Activated CD8-positive, alpha-beta memory T cell treated with anti-CD3 and anti-CD28 coated beads, Interleukin-2, amount 50 U/mL, for 48 hours (primary cell): ENCODE results near the gene SCUBE2.
"Not testable (repeated sequence)": the region's sequence is repeated elsewhere in the genome, so short reads cannot be mapped to it uniquely, and the experiment has no call there.

ENCODE experiments used
- DNase-seq: peaks from one replicate; pipeline ENCODE4 v3.0.0-alpha.2; 2020

SCUBE2 gene

DNA sequence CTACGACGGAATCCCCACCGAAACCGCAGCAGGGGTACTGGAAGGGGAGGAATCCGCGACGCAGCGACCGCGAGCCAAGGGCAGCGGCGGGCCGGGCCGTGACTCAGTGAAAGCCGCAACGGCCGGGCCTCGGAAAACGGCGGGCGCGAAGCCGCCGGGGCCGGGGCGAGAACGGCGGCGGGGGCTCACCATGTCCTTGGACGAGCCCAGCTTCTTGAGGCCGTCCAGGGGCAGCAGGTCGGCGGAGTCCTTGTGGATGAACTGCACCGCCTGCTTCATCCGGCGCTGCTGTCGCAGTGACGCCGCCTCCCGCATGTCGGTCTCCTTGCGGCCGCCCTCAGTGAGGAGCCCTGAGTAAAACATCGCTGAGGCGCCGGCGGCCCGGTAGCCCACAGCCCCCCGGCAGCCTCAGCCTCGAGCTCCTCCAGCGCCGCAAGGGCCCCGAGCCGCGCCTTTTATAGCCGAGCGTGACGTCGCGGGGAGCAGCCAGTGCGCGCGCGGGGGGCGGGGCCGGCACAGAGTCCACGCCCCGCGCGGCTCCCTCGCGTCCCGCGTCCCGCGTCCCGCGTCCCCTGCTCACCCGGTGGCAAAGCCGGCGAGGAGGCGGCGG lies 87.7 kb downstream of the SCUBE2 start, which contains the start of gene NRIP3:
NRIP3 (minus strand) TSS at position 429 of the 610 bp plus-strand sequence; CDS start at position 363, 66 bp downstream.
- peak; percentile 83 for DNase-seq

DNA sequence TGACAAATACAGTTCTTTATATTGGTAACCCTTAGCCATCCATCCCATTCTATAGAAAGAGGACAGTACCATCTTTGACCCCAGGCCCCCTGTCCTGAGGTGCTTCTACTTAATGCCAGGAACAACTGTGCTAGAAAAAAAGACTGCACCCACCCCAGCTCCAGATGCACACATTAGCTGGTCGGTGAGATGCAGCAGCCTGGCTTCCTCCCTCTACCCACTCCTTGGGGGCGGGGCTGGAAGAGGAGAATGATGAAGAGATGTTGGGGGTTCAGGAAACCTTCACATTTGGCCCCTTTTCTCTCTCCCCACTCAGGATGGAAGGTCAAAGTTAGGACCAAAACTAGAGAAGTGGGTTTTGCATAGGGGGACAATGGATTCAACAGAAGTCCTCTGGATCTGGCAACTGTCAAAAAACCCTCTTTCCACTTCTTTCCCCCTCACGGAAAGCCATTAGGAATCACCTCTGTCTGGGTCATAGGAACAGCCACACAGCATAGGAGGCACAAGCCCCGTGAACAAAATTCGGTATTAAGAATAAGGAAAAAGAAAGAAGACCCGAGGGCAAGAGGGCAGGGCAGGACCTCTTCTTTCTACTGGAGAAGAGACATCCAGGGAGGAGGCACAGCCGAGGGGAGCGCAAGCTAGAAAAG lies 88.4 kb downstream of the SCUBE2 start:
- no peak for DNase-seq

GRCh38 chr11:9001736-9002135 lies 89.7 kb downstream of the SCUBE2 start:
- DNase-seq, result peak; percentile 58

GRCh38 chr11:8998017-8998416 lies 93.4 kb downstream of the SCUBE2 start:
- DNase-seq, result no peak

DNA sequence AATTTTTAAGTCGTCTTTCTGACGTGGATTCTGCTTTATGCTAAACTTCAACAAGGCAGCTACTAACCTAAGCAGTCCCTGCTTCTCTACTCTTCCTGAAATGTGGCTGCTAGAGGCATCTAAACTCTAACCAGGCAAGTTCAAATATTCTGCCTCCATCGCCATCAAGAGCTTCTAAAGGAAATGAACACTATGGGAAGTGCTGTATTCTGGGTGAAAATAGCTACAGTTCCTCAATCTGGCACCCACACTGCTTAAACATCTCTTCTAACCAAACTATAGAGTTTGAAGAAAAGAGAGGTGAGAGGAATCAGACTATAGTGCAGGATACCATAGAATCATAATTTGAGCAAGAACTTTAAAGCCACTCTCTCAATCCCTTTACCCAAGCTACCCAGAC lies 93.9 kb downstream of the SCUBE2 start:
- DNase-seq, result no peak

DNA sequence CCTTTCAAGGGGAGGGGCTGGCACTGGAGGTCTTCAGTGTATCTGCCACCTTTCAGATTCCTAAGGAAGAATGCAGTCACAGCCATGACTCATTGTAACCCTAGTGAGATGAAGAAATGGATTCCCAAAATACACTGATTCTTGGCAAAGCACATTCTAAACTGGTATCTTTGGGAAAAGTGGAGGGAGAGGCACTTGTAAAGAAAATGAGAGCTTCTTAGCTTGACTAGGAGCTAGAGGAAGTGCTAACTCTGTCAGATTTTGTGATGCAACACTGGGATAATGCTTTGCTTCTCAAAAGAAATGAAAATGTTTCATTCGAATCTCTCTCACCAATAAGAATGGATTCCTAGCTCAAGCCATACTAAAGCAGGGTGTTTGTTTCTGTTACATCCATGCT lies 101.9 kb downstream of the SCUBE2 start:
- DNase-seq, result no peak

DNA sequence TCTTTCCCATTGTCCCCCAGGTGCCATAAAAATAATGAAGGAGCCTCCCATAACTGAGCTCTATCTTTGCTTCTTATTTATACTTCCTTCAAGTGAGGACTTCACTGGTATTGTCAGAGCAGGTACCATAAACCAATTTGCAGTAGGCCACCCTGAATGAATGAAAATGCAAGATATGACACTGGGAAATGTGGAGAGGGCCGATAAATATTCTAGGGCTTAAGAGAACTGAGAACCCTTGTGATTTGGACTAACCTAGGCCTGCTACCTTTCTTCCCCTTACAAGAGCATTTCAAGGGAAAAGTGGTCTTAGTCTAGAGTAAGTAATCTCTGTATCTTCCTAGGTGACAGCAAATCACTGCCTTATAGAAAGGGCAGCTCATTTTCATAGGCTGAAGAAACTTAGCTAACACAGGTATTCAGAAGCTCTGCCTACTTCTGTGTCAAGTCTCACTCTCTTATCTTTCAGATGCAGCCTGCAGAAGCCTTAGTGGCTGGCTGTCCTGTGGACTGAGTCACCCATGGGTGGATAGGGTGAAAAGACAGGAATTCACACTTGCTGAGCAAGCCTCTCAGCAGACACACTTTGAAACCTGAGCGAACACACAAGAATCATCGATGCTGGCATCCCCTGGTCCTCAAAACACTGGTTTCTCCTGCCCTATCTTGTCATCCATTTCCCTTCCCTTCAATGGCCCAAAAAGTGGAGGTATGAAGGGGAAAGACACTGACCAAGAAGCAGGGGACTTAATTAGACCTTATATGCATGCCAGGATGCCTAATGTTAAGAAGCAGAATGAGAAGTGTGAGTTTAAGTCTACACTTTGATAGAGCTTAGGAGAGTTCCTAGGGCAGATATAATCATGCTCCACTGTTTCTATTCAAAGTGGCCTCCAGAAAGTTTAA lies 102.8 kb downstream of the SCUBE2 start:
- DNase-seq, result no peak

DNA sequence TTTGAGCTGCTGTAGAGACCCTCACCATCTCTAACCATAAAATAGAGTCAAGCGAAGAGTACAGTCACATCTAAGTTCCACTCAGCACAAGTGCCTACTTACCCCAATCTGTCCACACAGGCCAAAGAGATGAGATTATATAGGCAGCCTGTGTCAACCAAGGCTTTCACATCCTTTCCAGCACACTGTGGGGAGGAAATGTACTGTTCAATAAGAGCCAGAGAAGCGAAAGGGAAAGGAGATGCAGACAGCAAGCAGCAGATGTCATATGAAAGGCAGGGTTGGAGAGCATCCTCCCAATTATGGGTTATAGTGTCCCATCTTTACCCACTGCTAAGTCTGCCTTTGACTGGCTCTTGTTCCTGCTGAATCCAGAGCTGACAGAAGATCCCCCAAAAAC lies 104.0 kb downstream of the SCUBE2 start:
- no peak for DNase-seq

DNA sequence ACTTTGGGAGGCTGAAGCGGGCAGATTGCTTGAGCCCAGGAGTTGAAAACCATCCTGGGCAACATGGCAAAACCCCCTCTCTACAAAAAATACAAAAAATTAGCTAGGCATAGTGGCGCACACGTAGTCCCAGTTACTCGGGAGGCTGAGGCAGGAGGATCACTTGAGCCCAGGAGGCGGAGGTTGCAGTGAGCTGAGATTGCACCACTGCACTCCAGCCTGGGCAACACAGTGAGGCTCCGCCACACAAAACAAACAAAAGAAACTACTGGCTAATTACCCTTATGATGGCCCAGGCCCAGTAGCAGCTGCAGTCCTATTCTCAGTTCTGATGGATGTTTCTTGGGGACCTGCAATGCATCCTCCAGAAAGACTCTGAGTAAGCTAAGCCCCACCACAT lies 104.6 kb downstream of the SCUBE2 start:
- not testable (repeated sequence) for DNase-seq

DNA sequence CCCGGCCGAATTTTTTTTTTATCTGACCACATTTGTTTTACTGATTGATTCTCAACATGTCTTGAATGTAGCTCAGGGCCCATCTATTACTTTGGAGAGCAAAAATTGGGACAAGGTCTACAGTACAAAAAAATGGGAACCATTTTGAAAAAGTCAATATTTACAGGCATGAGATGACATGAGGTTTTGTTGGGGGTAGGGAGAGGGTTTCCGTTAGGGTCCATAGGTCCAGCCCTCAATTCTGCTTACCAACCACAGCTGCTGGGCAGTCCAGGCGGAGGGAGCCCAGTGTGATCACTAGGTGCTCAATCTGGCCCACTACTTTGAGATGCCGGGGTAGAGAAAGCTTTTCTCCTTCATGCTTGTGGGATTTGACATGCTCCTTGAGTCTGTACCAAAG lies 105.9 kb downstream of the SCUBE2 start:
- DNase-seq, result no peak

GRCh38 chr11:8983552-8983951 lies 107.8 kb downstream of the SCUBE2 start:
- no peak for DNase-seq

- DNase-seq, result no peak
Observed at GRCh38 chr11:8980485-8980884, 110.9 kb downstream of the SCUBE2 start.

- DNase-seq, result not testable (repeated sequence)
Observed at GRCh38 chr11:8979365-8979764, 112.0 kb downstream of the SCUBE2 start.

DNA sequence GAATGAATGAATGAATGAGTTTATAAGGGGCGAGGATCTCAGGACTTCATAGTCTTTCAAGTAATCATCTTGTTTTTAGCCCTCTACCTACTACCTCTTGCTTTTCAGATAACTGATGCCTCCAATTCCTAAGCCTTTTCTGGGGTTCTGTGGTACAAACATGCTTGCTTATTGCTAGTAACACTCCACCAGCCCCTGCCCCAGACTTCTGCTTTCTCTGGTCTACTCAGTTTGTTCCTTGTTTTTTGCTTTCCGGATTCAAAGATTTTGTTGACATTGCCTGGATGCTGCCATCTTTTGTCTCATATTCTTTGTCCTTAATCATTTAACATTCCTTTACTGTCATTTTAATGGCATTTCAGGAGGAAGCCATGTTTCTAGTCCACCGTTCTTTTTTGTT lies 118.3 kb downstream of the SCUBE2 start:
- no peak for DNase-seq

DNA sequence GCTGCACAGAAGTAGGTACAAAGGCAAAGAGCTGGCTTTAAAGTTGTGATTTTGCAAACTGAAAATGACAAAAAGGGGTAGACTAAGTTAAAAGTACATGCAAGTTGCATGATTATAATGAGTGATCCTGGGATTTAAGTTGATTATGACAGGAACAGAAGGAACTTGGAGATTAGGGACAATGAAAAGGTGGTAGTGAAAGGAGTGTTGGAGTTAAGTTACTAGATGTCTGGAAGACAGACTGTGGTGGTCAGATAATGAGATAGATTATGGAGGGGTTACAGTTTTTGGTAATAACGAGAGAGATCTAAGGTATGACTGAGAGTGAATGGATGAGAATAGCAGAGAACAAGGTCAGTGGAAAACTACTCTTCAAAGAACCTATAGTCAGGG lies 119.5 kb downstream of the SCUBE2 start:
- no peak for DNase-seq

DNA sequence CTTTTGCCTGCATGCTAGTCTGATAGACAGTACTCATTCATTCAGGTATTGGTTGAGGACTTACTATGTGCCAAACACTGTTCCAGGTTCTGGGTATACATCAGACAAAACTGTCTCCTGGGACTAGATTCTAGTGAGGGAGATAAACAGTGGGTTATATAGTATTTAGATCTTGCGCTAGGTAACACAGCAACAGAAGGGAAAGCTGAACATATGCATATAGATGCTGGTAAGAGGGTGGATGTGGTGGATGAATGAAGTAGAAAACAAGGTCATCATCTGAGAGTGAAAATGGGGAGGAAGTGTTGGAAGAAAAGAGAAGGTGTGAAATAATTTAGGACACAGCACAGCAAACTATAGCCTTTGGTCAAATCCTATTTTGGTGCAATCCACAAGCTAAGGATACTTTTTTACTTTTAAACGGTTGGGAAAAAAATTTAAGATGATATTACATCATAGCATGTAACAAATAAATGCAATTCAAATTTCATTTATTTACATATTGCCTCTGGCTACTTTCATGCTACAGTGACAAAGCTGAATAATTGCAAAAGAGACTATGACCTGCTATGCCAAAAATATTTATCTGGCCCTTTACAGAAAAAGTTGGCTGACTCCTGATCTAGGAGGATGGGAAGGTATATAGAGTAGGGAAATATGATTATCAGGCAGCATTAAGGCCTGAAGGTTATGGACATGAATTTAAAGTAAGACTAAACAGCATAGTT lies 120.0 kb downstream of the SCUBE2 start:
- DNase-seq, result no peak
